Keratinocyte (primary cell): ENCODE results near the gene ADAM12. TPM values are rescaled to one million over a fixed set of nuclear protein-coding genes. Genes with fewer than 3 reads are reported as not detected.

Source experiments
- DNase-seq: peaks from one replicate; pipeline ENCODE4 v3.0.0-alpha.2; 2011; ENCODE audit warnings: low read depth, missing footprints, low spot score
- FAIRE-seq: peaks from 2 replicates; lab custom pipeline; 2011; peaks lifted over from hg19 to GRCh38; lab: Jason Lieb, UNC
- H2AFZ ChIP-seq: 2 replicates; pipeline ENCODE4 v1.6.0; 2012; ENCODE audit warnings: low read length, control low read depth, inconsistent platforms; ENCODE audit not compliant: control insufficient read depth
- H3K27ac ChIP-seq: 2 replicates; pipeline ENCODE4 v1.5.1; 2011; ENCODE audit warnings: low read length; ENCODE audit not compliant: control insufficient read depth, insufficient read depth
- H3K27me3 ChIP-seq: 3 replicates; pipeline ENCODE4 v1.6.0; 2011; ENCODE audit warnings: low read length; ENCODE audit not compliant: control insufficient read depth, insufficient read depth; ENCODE audit errors: extremely low read depth
- H3K36me3 ChIP-seq, 2 experiments: 2 replicates in 1 of 2; 3 replicates in 1 of 2; pipeline ENCODE4 v1.5.1; 2011; ENCODE audit warnings: low read length in 2 of 2, mild to moderate bottlenecking in 1 of 2; ENCODE audit not compliant: control insufficient read depth in 2 of 2, insufficient read depth in 2 of 2; ENCODE audit errors: extremely low read depth in 1 of 2
- H3K4me1 ChIP-seq: 3 replicates; pipeline ENCODE4 v1.5.1; 2011; ENCODE audit warnings: low read length; ENCODE audit not compliant: control insufficient read depth, insufficient read depth; ENCODE audit errors: extremely low read depth
- H3K4me2 ChIP-seq: 3 replicates; pipeline ENCODE4 v1.6.0; 2011; ENCODE audit warnings: low read depth, low read length; ENCODE audit not compliant: control insufficient read depth, insufficient read depth; ENCODE audit errors: extremely low read depth
- H3K4me3 ChIP-seq, 3 experiments: fragments of 200-600 bp in 1 of 3; sonication (generic) in 1 of 3; 2 replicates in 2 of 3; 3 replicates in 1 of 3; pipeline ENCODE4 v1.5.1; 2011 to 2016; ENCODE audit warnings: low read length in 3 of 3, mild to moderate bottlenecking in 3 of 3, control low read depth in 2 of 3, inconsistent platforms in 1 of 3, low read depth in 1 of 3, mixed read lengths in 1 of 3, mixed run types in 1 of 3, moderate library complexity in 1 of 3; ENCODE audit not compliant: control insufficient read depth in 2 of 3, insufficient read depth in 2 of 3; ENCODE audit errors: extremely low read depth in 1 of 3
- H3K79me2 ChIP-seq: 2 replicates; pipeline ENCODE4 v1.6.0; 2012; ENCODE audit warnings: low read length; ENCODE audit not compliant: control insufficient read depth, insufficient read depth
- H3K9ac ChIP-seq: 3 replicates; pipeline ENCODE4 v1.6.0; 2011; ENCODE audit warnings: low read length; ENCODE audit not compliant: control insufficient read depth, insufficient read depth; ENCODE audit errors: extremely low read depth
- H3K9me1 ChIP-seq: 3 replicates; pipeline ENCODE4 v1.6.0; 2011; ENCODE audit warnings: low read length; ENCODE audit not compliant: control insufficient read depth, insufficient read depth; ENCODE audit errors: extremely low read depth
- H3K9me3 ChIP-seq: 2 replicates; pipeline ENCODE4 v1.5.1; 2012; ENCODE audit warnings: low read depth, low read length; ENCODE audit not compliant: control insufficient read depth
- H4K20me1 ChIP-seq: 3 replicates; pipeline ENCODE4 v1.6.0; 2011; ENCODE audit warnings: low read length; ENCODE audit not compliant: control insufficient read depth, insufficient read depth; ENCODE audit errors: extremely low read depth
- EZH2 ChIP-seq: IDR thresholded peaks from one replicate; pipeline ENCODE4 v1.6.1; 2012; ENCODE audit warnings: inconsistent platforms, mild to moderate bottlenecking, low read length, moderate library complexity
- dilution Hi-C: fragments of 300-500 bp; cut with MboI; formaldehyde crosslinking; loops from one replicate; pipeline ENCODE4 v1.7.0; 2020; ENCODE audit warnings: low sequenced_read_pairs; ENCODE audit not compliant: extremely low pct_ligation_motif_present
- polyA plus RNA-seq, 5 experiments: library from polyadenylated mRNA; depleted of rRNA in 3 of 5; stranded (reverse) in 3 of 5; stranded (forward) in 1 of 5; unstranded in 1 of 5; fragments of >200 nt; gene quantifications; 1 replicate in 1 of 5; 2 replicates in 3 of 5; 3 replicates in 1 of 5; pipeline versions ENCODE4 v1.2.1 to v1.2.3, GENCODE V29; 2011 to 2012; ENCODE audit warnings: missing spikeins in 2 of 5, low read depth in 1 of 5, low replicate concordance in 1 of 5
- TF ChIP-seq, protein P1 (sequence below), 3 experiments: IDR thresholded peaks in 1 of 3; conservative IDR thresholded peaks in 1 of 3; optimal IDR thresholded peaks in 1 of 3; 2 replicates in 2 of 3; 3 replicates in 1 of 3; pipeline versions ENCODE3 to v1.5.1; 2011; ENCODE audit warnings: low read length in 3 of 3, mild to moderate bottlenecking in 3 of 3, moderate library complexity in 2 of 3, control low read depth in 1 of 3, inconsistent platforms in 1 of 3; ENCODE audit not compliant: insufficient read depth in 2 of 3; ENCODE audit errors: extremely low read depth in 1 of 3

ADAM12 gene
- polyA plus RNA-seq, 1 donor (not counting 4 experiments of a cell fraction or from before 2014, with no cell fraction given): 0.07 TPM

DNA sequence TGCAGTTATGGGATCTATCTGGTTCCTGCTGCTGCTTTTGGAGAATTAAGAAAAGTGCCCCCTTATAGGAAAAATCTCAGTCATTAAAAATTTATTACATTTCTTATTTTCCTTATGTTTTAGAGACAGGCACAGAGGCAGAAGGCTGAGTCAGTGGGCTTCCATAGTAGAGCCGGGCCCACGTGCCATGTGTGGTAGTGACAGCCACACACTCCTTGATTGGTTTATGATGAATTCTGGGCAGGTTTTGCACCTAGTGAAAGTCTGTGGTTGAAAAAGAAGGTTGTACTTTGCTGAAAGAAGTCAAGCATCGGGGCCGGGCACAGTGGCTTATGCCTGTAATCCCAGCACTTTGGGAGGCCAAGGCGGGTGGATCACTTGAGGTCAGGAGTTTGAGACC lies 382.0 kb downstream of the ADAM12 start:
- dilution Hi-C loops: no loop called here
- no peak for DNase-seq
- TF ChIP-seq, protein P1, sequence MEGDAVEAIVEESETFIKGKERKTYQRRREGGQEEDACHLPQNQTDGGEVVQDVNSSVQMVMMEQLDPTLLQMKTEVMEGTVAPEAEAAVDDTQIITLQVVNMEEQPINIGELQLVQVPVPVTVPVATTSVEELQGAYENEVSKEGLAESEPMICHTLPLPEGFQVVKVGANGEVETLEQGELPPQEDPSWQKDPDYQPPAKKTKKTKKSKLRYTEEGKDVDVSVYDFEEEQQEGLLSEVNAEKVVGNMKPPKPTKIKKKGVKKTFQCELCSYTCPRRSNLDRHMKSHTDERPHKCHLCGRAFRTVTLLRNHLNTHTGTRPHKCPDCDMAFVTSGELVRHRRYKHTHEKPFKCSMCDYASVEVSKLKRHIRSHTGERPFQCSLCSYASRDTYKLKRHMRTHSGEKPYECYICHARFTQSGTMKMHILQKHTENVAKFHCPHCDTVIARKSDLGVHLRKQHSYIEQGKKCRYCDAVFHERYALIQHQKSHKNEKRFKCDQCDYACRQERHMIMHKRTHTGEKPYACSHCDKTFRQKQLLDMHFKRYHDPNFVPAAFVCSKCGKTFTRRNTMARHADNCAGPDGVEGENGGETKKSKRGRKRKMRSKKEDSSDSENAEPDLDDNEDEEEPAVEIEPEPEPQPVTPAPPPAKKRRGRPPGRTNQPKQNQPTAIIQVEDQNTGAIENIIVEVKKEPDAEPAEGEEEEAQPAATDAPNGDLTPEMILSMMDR (optimal IDR thresholded peaks at IDR 0.05 in 1 of 3, IDR thresholded peaks at IDR 0.05 in 1 of 3, conservative IDR thresholded peaks at IDR 0.05 in 1 of 3; ENCODE audit: extremely low read depth in 1 of 3, insufficient read depth in 2 of 3, low read length in 3 of 3): no peak
- no peak for TF ChIP-seq EZH2

DNA sequence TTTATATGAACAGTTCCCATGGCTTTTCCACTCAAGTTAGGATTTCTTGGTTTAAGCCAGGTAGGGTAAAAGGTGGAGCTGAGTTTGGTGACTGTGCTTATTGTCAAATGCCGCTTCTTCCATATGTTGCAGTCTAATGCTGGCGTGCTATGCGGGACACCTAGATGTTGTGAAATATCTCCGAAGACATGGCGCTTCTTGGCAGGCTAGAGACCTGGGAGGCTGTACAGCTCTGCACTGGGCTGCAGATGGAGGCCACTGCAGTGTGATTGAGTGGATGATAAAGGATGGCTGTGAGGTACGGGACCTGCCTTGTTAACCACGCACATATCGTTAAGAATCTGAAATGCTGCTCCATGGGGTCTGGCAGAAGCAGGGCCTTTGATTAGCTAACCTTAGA lies 383.5 kb downstream of the ADAM12 start:
- H3K9me1 ChIP-seq: no peaks in the 10 kb centered on the region
- H3K4me1 ChIP-seq: no peaks in the 10 kb centered on the region
- H3K4me3 ChIP-seq: no peak overlapping the region
- dilution Hi-C loops: no loop called here
- no peak for FAIRE-seq
- peaks cover 0 to 3% of the 10 kb centered on the region in 2 experiments for H3K36me3 ChIP-seq
- no peak for DNase-seq
- H4K20me1 ChIP-seq: no peaks in the 10 kb centered on the region
- H3K4me2 ChIP-seq: no peak overlapping the region
- no peaks in the 10 kb centered on the region for H3K9me3 ChIP-seq
- no peak overlapping the region for H3K27ac ChIP-seq
- no peak overlapping the region for H3K9ac ChIP-seq
- H2AFZ ChIP-seq: no peak overlapping the region
- TF ChIP-seq, protein P1 (optimal IDR thresholded peaks at IDR 0.05 in 1 of 3, IDR thresholded peaks at IDR 0.05 in 1 of 3, conservative IDR thresholded peaks at IDR 0.05 in 1 of 3; ENCODE audit: extremely low read depth in 1 of 3, insufficient read depth in 2 of 3, low read length in 3 of 3): no peak
- TF ChIP-seq EZH2: no peak
- H3K27me3 ChIP-seq: no peaks in the 10 kb centered on the region
- H3K79me2 ChIP-seq: no peaks in the 10 kb centered on the region

More for the DNA sequence above, 382.0 kb downstream of the ADAM12 start:
- no peak overlapping the region for H2AFZ ChIP-seq
- H3K27me3 ChIP-seq: no peaks in the 10 kb centered on the region
- H3K36me3 ChIP-seq: peaks cover 0 to 3% of the 10 kb centered on the region in 2 experiments
- H3K79me2 ChIP-seq: no peaks in the 10 kb centered on the region
- no peak overlapping the region for H3K4me2 ChIP-seq
- no peaks in the 10 kb centered on the region for H4K20me1 ChIP-seq
- FAIRE-seq: no peak
- no peak overlapping the region for H3K9ac ChIP-seq
- no peaks in the 10 kb centered on the region for H3K9me1 ChIP-seq
- H3K27ac ChIP-seq: no peak overlapping the region
- H3K4me1 ChIP-seq: no peaks in the 10 kb centered on the region
- no peaks in the 10 kb centered on the region for H3K9me3 ChIP-seq
- no peak overlapping the region for H3K4me3 ChIP-seq
